Breast epithelium (tissue), 4 donors: ENCODE data around the gene EDAR. TPM values are rescaled to one million over a fixed set of nuclear protein-coding genes. Genes with fewer than 3 reads are reported as not detected.

ENCODE experiments used
- DNase-seq, 2 donors: peaks; one replicate each; pipeline ENCODE4 v3.0.0-alpha.2; 2019; ENCODE audit warnings: low spot score in 2 of 2
- H3K27ac ChIP-seq, 2 donors: fragments of 200-600 bp; sonication (generic) in 1 of 2; one replicate each; pipeline ENCODE4 v1.5.1; 2016 to 2019; ENCODE audit warnings: mild to moderate bottlenecking in 1 of 2
- H3K27me3 ChIP-seq, 2 donors: fragments of 200-600 bp; sonication (generic) in 1 of 2; one replicate each; pipeline versions ENCODE4 v1.5.1 to v1.6.0; 2017 to 2019; ENCODE audit warnings: control low read depth in 1 of 2, mild to moderate bottlenecking in 1 of 2
- H3K36me3 ChIP-seq: fragments of 200-600 bp; one replicate; pipeline ENCODE4 v1.5.1; 2019
- H3K4me1 ChIP-seq, 2 donors: fragments of 200-600 bp; sonication (generic); one replicate each; pipeline ENCODE4 v1.5.1; 2016 to 2019; ENCODE audit warnings: control low read depth in 1 of 2
- H3K4me3 ChIP-seq, 3 donors: fragments of 200-600 bp; sonication (generic); 1 replicate in 2 of 3; 2 replicates in 1 of 3; pipeline ENCODE4 v1.5.1; 2016 to 2019; ENCODE audit warnings: mild to moderate bottlenecking in 3 of 3, moderate library complexity in 2 of 3
- H3K9me3 ChIP-seq, 2 donors: fragments of 200-600 bp; sonication (generic) in 1 of 2; one replicate each; pipeline ENCODE4 v1.5.1; 2016 to 2019; ENCODE audit warnings: control low read depth in 1 of 2
- POLR2A ChIP-seq: fragments of 450-650 bp; IDR thresholded peaks from one replicate; pipeline ENCODE4 v1.6.1; 2016; ENCODE audit warnings: antibody characterized with exemption, mild to moderate bottlenecking, moderate library complexity
- POLR2AphosphoS5 ChIP-seq, 3 donors: sonication (generic); formaldehyde crosslinking; IDR thresholded peaks; one replicate each; pipeline ENCODE4 v1.6.1; 2017; ENCODE audit warnings: antibody characterized with exemption in 3 of 3
- intact Hi-C: fragments of 100-400 bp; cut with DNase I; formaldehyde crosslinking; loops from one replicate; pipeline ENCODE4 v1.15.1; 2023; ENCODE audit warnings: low total_unique reads
- total RNA-seq, 3 donors: library from RNA; depleted of rRNA; stranded (reverse); fragments of >200 nt; gene quantifications; one replicate each; pipeline ENCODE4 v1.1.0, GENCODE V29; 2016
- TF ChIP-seq, protein P1 (sequence below), 3 donors: fragments of 450-650 bp; IDR thresholded peaks; one replicate each; pipeline ENCODE4 v1.5.1; 2016 to 2017; ENCODE audit warnings: antibody characterized with exemption in 3 of 3, mild to moderate bottlenecking in 3 of 3, moderate library complexity in 3 of 3

The EDAR gene
- total RNA-seq, 3 donors from 2014 or later: 0.29 TPM; not detected in 2

DNA sequence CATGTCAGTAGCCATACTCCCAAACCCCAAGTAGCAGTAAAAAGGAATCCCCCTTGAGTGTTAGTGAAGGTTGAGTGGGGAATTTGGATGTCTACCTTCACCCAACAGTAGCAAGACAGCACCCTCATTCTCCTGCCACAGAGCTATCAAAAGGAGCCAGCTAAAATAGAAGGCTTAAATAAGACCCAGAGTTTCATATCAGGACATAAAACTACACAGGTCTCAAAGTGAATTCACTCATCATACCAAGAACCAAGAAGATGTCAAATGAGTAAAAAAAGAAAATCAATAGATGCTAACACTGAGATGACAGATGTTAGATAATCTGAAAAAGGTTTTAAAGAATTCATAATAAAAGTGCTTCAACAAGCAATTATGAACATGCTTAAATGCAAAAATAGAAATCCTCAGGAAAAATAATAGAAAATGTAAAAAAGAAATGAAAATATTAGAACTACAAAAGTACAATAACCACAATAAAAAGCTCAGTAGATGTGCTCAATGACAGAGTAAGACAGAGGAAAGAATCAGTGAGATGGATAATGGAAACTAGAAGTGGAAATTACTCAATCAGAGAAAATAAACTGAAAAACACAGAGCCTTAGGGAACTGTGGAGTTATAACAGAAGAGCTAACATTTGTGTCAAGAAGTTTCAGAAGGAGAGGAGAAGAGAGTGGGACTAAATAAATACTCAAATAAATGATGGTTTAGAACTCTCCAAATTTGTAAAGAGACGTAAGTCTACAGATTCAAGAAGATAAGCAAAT, 90.5 kb downstream of the EDAR start:
- Histone ChIP-seq H3K4me3 (no peak overlapping the region), H3K27me3 (no peaks in the 10 kb centered on the region), H3K27ac (no peak overlapping the region), H3K9me3 (no peaks in the 10 kb centered on the region), H3K4me1 (no peaks in the 10 kb centered on the region), H3K36me3 (no peaks in the 10 kb centered on the region)
- intact Hi-C loops: no loop called here
- no peak for DNase-seq
- TF ChIP-seq, protein P1, sequence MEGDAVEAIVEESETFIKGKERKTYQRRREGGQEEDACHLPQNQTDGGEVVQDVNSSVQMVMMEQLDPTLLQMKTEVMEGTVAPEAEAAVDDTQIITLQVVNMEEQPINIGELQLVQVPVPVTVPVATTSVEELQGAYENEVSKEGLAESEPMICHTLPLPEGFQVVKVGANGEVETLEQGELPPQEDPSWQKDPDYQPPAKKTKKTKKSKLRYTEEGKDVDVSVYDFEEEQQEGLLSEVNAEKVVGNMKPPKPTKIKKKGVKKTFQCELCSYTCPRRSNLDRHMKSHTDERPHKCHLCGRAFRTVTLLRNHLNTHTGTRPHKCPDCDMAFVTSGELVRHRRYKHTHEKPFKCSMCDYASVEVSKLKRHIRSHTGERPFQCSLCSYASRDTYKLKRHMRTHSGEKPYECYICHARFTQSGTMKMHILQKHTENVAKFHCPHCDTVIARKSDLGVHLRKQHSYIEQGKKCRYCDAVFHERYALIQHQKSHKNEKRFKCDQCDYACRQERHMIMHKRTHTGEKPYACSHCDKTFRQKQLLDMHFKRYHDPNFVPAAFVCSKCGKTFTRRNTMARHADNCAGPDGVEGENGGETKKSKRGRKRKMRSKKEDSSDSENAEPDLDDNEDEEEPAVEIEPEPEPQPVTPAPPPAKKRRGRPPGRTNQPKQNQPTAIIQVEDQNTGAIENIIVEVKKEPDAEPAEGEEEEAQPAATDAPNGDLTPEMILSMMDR (IDR thresholded peaks at IDR 0.05): no peak
- TF ChIP-seq POLR2A (no peak), POLR2AphosphoS5 (IDR thresholded peaks at IDR 0.05) (no peak)

DNA sequence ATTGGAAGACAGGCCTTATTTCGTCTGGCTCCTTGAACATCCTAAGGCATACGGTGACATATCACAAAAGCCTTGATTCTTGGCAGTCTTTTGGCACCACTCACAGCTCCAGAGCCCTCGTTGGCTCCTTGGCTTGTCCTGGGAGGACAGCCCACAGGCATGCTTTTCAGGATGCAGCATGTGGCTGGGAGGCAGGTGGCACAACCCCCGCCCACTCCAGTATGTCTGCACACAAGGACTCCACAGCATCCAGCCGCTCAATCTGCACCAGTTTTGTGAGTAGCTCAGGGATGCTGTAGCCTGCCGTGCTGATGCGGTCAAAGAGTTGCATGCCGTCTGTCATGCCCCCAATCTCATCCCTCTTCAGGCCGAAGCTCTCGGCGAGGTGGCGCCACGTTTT, 92.3 kb downstream of the EDAR start:
- Histone ChIP-seq H3K36me3 (no peaks in the 10 kb centered on the region), H3K27me3 (no peaks in the 10 kb centered on the region), H3K9me3 (no peaks in the 10 kb centered on the region), H3K4me1 (no peaks in the 10 kb centered on the region), H3K27ac (no peak overlapping the region), H3K4me3 (no peak overlapping the region)
- TF ChIP-seq POLR2AphosphoS5 (IDR thresholded peaks at IDR 0.05) (no peak), POLR2A (no peak)
- TF ChIP-seq, protein P1 (IDR thresholded peaks at IDR 0.05): no peak
- intact Hi-C loops: no loop called here
- DNase-seq: no peak

DNA sequence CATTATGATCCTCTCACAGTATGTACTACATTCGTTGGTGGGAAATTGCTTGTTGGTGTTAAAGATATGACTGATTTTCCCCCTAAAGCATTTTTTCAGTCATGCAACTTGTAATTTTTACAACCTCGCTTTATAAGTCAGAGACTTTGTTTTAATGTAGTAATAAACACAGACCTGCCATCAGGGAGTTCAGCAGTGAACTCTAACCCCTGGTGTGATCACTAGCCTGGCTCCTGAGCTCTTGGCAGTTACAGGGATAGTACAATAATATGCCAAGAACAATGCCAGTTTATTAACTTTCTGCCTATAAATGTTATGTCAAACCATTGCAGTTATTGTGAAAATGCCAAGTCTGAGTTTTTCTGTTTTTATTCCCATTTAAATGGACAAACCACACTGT, 93.8 kb downstream of the EDAR start:
- no peaks in the 10 kb centered on the region for H3K36me3 ChIP-seq
- TF ChIP-seq, protein P1 (IDR thresholded peaks at IDR 0.05): no peak
- TF ChIP-seq POLR2A (no peak), POLR2AphosphoS5 (IDR thresholded peaks at IDR 0.05) (no peak)
- H3K27ac ChIP-seq: no peak overlapping the region
- H3K27me3 ChIP-seq: no peaks in the 10 kb centered on the region
- H3K4me3 ChIP-seq: no peak overlapping the region
- no peaks in the 10 kb centered on the region for H3K4me1 ChIP-seq
- no peak for DNase-seq
- intact Hi-C loops: no loop called here
- H3K9me3 ChIP-seq: peaks cover 0 to 6% of the 10 kb centered on the region in 2 donors

DNA sequence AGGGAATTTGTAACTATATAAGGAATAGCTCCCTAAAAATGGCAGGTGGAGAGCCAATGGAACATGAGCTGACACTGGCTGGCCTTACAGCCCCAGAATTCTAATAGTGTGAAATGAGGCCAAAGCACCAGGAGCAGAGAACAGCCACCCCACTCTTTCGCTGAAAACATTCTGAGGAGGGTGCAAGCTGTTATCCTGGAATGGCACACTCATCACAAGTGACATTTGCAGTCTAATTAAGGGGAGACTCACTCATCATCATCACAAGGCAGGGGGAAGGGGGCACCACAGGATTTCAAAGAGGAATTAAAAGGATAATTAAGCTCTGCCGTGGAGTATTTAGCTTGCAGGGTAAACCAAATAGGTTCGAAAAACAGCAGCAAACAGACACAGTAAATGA, 94.3 kb downstream of the EDAR start:
- H3K9me3 ChIP-seq: peaks cover 2 to 8% of the 10 kb centered on the region in 2 donors
- no peak for DNase-seq

DNA sequence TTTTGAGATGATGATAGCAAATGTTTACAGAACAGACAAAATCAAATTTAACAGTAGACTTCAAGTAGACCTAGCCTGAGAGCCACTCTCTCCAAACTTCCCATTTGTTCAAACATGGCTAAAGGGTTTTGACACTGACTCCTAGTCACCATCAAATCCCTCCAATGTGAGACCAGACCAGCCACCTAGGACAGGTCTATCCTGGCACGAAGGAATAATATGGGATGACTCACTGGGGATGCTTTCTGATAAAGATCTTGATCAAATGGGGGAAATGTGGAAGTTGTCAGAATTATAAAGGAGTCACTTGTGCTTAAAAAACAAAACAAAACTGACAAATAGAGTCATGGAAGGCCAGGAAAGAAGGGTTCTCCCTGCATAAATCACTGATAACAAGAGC, 95.7 kb downstream of the EDAR start:
- no peak overlapping the region for H3K4me3 ChIP-seq
- no peak for DNase-seq
- TF ChIP-seq POLR2AphosphoS5 (IDR thresholded peaks at IDR 0.05): no peak
- no peak for TF ChIP-seq POLR2A
- TF ChIP-seq, protein P1 (IDR thresholded peaks at IDR 0.05): no peak
- no peak overlapping the region for H3K27ac ChIP-seq
- H3K4me1 ChIP-seq: no peaks in the 10 kb centered on the region
- intact Hi-C loops: no loop called here
- H3K36me3 ChIP-seq: no peaks in the 10 kb centered on the region
- H3K27me3 ChIP-seq: no peaks in the 10 kb centered on the region
- H3K9me3 ChIP-seq: peaks cover 7 to 8% of the 10 kb centered on the region in 2 donors

More for the DNA sequence above, 94.3 kb downstream of the EDAR start:
- Histone ChIP-seq H3K27ac (no peak overlapping the region), H3K4me1 (no peaks in the 10 kb centered on the region), H3K36me3 (no peaks in the 10 kb centered on the region), H3K4me3 (no peak overlapping the region), H3K27me3 (no peaks in the 10 kb centered on the region)
- intact Hi-C loops: no loop called here
- TF ChIP-seq, protein P1 (IDR thresholded peaks at IDR 0.05): no peak
- TF ChIP-seq POLR2AphosphoS5 (IDR thresholded peaks at IDR 0.05): no peak
- no peak for TF ChIP-seq POLR2A
